Mononuclear cell (primary cell): ENCODE data around the gene GPALPP1. TPM values are rescaled to one million over a fixed set of nuclear protein-coding genes. Genes with fewer than 3 reads are reported as not detected.
"Not testable (repeated sequence)": the region's sequence is repeated elsewhere in the genome, so short reads cannot be mapped to it uniquely, and the experiment has no call there.

ENCODE experiments used
- H3K27me3 ChIP-seq: 2 replicates; pipeline ENCODE4 v1.6.0; 2011; ENCODE audit warnings: low read length, control low read depth; ENCODE audit not compliant: insufficient read depth
- H3K4me1 ChIP-seq: 2 replicates; pipeline ENCODE4 v1.5.1; 2011; ENCODE audit warnings: mild to moderate bottlenecking, low read length, control low read depth; ENCODE audit not compliant: insufficient read depth
- H3K4me3 ChIP-seq: 2 replicates; pipeline ENCODE4 v1.5.1; 2011; ENCODE audit warnings: mild to moderate bottlenecking, low read length, moderate library complexity
- H3K9me3 ChIP-seq: 2 replicates; pipeline ENCODE4 v1.5.1; 2011; ENCODE audit warnings: low read depth, mild to moderate bottlenecking, control low read depth, low read length
- total RNA-seq: library from RNA; depleted of rRNA; stranded (reverse); fragments of >200 nt; gene quantifications from one replicate; pipeline ENCODE4 v1.2.3, GENCODE V29; 2012

The GPALPP1 gene
- total RNA-seq, 1 donor, result 22.4 TPM

- no peaks in the 10 kb centered on the region for H3K9me3 ChIP-seq
- H3K4me3 ChIP-seq, result no peak overlapping the region
- H3K27me3 ChIP-seq, result no peaks in the 10 kb centered on the region
- H3K4me1 ChIP-seq, result no peaks in the 10 kb centered on the region
Measured at GRCh38 chr13:45036206-45036605, 46.9 kb downstream of the GPALPP1 start.

- no peaks in the 10 kb centered on the region for H3K4me1 ChIP-seq
- H3K27me3 ChIP-seq, result no peaks in the 10 kb centered on the region
- no peaks in the 10 kb centered on the region for H3K9me3 ChIP-seq
- H3K4me3 ChIP-seq, result no peak overlapping the region
Measured at GRCh38 chr13:45040173-45040572, 50.8 kb downstream of the GPALPP1 start.

GRCh38 chr13:45040622-45041021 is 51.3 kb downstream of the GPALPP1 start:
- no peak overlapping the region for H3K4me3 ChIP-seq
- no peaks in the 10 kb centered on the region for H3K9me3 ChIP-seq
- no peaks in the 10 kb centered on the region for H3K4me1 ChIP-seq
- no peaks in the 10 kb centered on the region for H3K27me3 ChIP-seq

- Histone ChIP-seq H3K4me3 (no peak overlapping the region), H3K27me3 (no peaks in the 10 kb centered on the region), H3K9me3 (no peaks in the 10 kb centered on the region), H3K4me1 (peaks cover 9% of the 10 kb centered on the region)
Measured at GRCh38 chr13:45042539-45042938, 53.2 kb downstream of the GPALPP1 start.

- no peaks in the 10 kb centered on the region for H3K27me3 ChIP-seq
- no peaks in the 10 kb centered on the region for H3K9me3 ChIP-seq
- peaks cover 11% of the 10 kb centered on the region for H3K4me1 ChIP-seq
- no peak overlapping the region for H3K4me3 ChIP-seq
Measured at GRCh38 chr13:45046445-45046844, 57.1 kb downstream of the GPALPP1 start.

- Histone ChIP-seq H3K27me3 (no peaks in the 10 kb centered on the region), H3K4me1 (peaks cover 11% of the 10 kb centered on the region), H3K9me3 (no peaks in the 10 kb centered on the region), H3K4me3 (no peak overlapping the region)
Measured at GRCh38 chr13:45047394-45048310, 58.3 kb downstream of the GPALPP1 start.

- Histone ChIP-seq H3K27me3 (no peaks in the 10 kb centered on the region), H3K9me3 (no peaks in the 10 kb centered on the region), H3K4me3 (no peak overlapping the region), H3K4me1 (peaks cover 11% of the 10 kb centered on the region)
Measured at GRCh38 chr13:45048890-45049407, 59.6 kb downstream of the GPALPP1 start.

GRCh38 chr13:45049478-45049877 is 60.1 kb downstream of the GPALPP1 start:
- H3K9me3 ChIP-seq, result no peaks in the 10 kb centered on the region
- no peaks in the 10 kb centered on the region for H3K27me3 ChIP-seq
- H3K4me1 ChIP-seq, result peaks cover 11% of the 10 kb centered on the region
- no peak overlapping the region for H3K4me3 ChIP-seq

GRCh38 chr13:45051315-45051714 is 62.0 kb downstream of the GPALPP1 start:
- H3K4me1 ChIP-seq, result peaks cover 11% of the 10 kb centered on the region
- no peaks in the 10 kb centered on the region for H3K27me3 ChIP-seq
- H3K4me3 ChIP-seq, result no peak overlapping the region
- H3K9me3 ChIP-seq, result no peaks in the 10 kb centered on the region

GRCh38 chr13:45055198-45055901 is 66.0 kb downstream of the GPALPP1 start:
- H3K9me3 ChIP-seq, result no peaks in the 10 kb centered on the region
- no peaks in the 10 kb centered on the region for H3K27me3 ChIP-seq
- H3K4me3 ChIP-seq, result no peak overlapping the region
- no peaks in the 10 kb centered on the region for H3K4me1 ChIP-seq

GRCh38 chr13:45055902-45056648 is 66.7 kb downstream of the GPALPP1 start:
- Histone ChIP-seq H3K27me3 (no peaks in the 10 kb centered on the region), H3K9me3 (no peaks in the 10 kb centered on the region), H3K4me3 (no peak overlapping the region), H3K4me1 (no peaks in the 10 kb centered on the region)

GRCh38 chr13:45060062-45060461 is 70.7 kb downstream of the GPALPP1 start:
- H3K4me1 ChIP-seq, result no peaks in the 10 kb centered on the region
- no peak overlapping the region for H3K4me3 ChIP-seq
- H3K9me3 ChIP-seq, result no peaks in the 10 kb centered on the region
- H3K27me3 ChIP-seq, result no peaks in the 10 kb centered on the region

GRCh38 chr13:45063261-45063860 is 74.0 kb downstream of the GPALPP1 start:
- no peaks in the 10 kb centered on the region for H3K4me1 ChIP-seq
- no peaks in the 10 kb centered on the region for H3K9me3 ChIP-seq
- no peaks in the 10 kb centered on the region for H3K27me3 ChIP-seq
- no peak overlapping the region for H3K4me3 ChIP-seq

GRCh38 chr13:45063889-45064288 is 74.6 kb downstream of the GPALPP1 start:
- not testable (repeated sequence) for H3K27me3 ChIP-seq

More at GRCh38 chr13:45063889-45064288, 74.6 kb downstream of the GPALPP1 start:
- H3K4me1 ChIP-seq, H3K9me3 ChIP-seq, H3K4me3 ChIP-seq: not testable (repeated sequence)
